Measurements from ENCODE around the gene TANK. TPM values are rescaled to one million over a fixed set of nuclear protein-coding genes. Genes with fewer than 3 reads are reported as not detected.

TANK gene
- total RNA-seq, 1 experiment from 2014 or later = 35.9 TPM

- DNase-seq (ENCODE audit: low spot score) = peak; percentile 63
- ChIA-PET POLR2A (ENCODE audit: low non-redundant PET) (no interaction called here), CTCF (interaction anchor here (1.0 kb wide), 1 partner anchor 50 kb away, joined by 3 read pairs; no protein-coding TSS in a partner anchor)
- Histone ChIP-seq H3K4me1 (ENCODE audit: insufficient read depth, low read length, poor library complexity, severe bottlenecking) (peaks cover 6% of the 10 kb centered on the region), H3K4me3 (ENCODE audit: low read depth, low read length, poor library complexity, severe bottlenecking) (no peak overlapping the region), H3K27me3 (replicated peaks; ENCODE audit: insufficient read depth, low read depth, low read length, poor library complexity) (no peaks in the 10 kb centered on the region), H3K27ac (ENCODE audit: low read depth, low read length, poor library complexity, severe bottlenecking) (no peak overlapping the region), H3K36me3 (ENCODE audit: insufficient read depth, low read length, poor library complexity, severe bottlenecking) (no peaks in the 10 kb centered on the region), H3K9me3 (ENCODE audit: low read depth, low read length, poor library complexity, severe bottlenecking) (no peaks in the 10 kb centered on the region)
- BruUV-seq (replicated peaks) = no TSS peak
- intact Hi-C loops (cut with micrococcal nuclease; ENCODE audit: unreplicated experiment) = loop anchor here (1.0 to 10.0 kb wide), 3 partner anchors 50 to 902 kb away; no protein-coding TSS in a partner anchor
- TF ChIP-seq CTCF (conservative IDR thresholded peaks at IDR 0.05; ENCODE audit: low read depth, low read length) (peak; percentile 78), EZH2 (IDR thresholded peaks at IDR 0.05; ENCODE audit: borderline replicate concordance, low read depth, low read length, poor library complexity, severe bottlenecking) (no peak)
These were observed 63.0 kb downstream of the TANK start for GRCh38 chr2:161223139-161223732.

GRCh38 chr2:161228511-161229240, 68.4 kb downstream of the TANK start:
- Histone ChIP-seq H3K9me3 (ENCODE audit: low read depth, low read length, poor library complexity, severe bottlenecking) (no peaks in the 10 kb centered on the region), H3K4me1 (ENCODE audit: insufficient read depth, low read length, poor library complexity, severe bottlenecking) (peaks cover under 1% of the 10 kb centered on the region), H3K36me3 (ENCODE audit: insufficient read depth, low read length, poor library complexity, severe bottlenecking) (no peaks in the 10 kb centered on the region), H3K4me3 (ENCODE audit: low read depth, low read length, poor library complexity, severe bottlenecking) (no peak overlapping the region), H3K27ac (ENCODE audit: low read depth, low read length, poor library complexity, severe bottlenecking) (no peak overlapping the region), H3K27me3 (replicated peaks; ENCODE audit: insufficient read depth, low read depth, low read length, poor library complexity) (no peaks in the 10 kb centered on the region)
- BruUV-seq (replicated peaks) = no TSS peak
- CTCF ChIA-PET = no interaction called here
- intact Hi-C loops (cut with micrococcal nuclease; ENCODE audit: unreplicated experiment) = loop anchor here (10.0 kb wide), 1 partner anchor 896 kb away; no protein-coding TSS in a partner anchor
- POLR2A ChIA-PET (ENCODE audit: low non-redundant PET) = no interaction called here
- TF ChIP-seq EZH2 (IDR thresholded peaks at IDR 0.05; ENCODE audit: borderline replicate concordance, low read depth, low read length, poor library complexity, severe bottlenecking) (no peak), CTCF (conservative IDR thresholded peaks at IDR 0.05; ENCODE audit: low read depth, low read length) (no peak)
- DNase-seq (ENCODE audit: low spot score) = no peak

- BruUV-seq (replicated peaks) = no TSS peak
These were observed 70.7 kb downstream of the TANK start for GRCh38 chr2:161230959-161231358.

More at GRCh38 chr2:161230959-161231358, 70.7 kb downstream of the TANK start:
- H3K4me1 ChIP-seq (ENCODE audit: insufficient read depth, low read length, poor library complexity, severe bottlenecking) = no peaks in the 10 kb centered on the region
- no peaks in the 10 kb centered on the region for H3K27me3 ChIP-seq (replicated peaks; ENCODE audit: insufficient read depth, low read depth, low read length, poor library complexity)
- H3K27ac ChIP-seq (ENCODE audit: low read depth, low read length, poor library complexity, severe bottlenecking) = no peak overlapping the region
- no peaks in the 10 kb centered on the region for H3K9me3 ChIP-seq (ENCODE audit: low read depth, low read length, poor library complexity, severe bottlenecking)
- no peak for DNase-seq (ENCODE audit: low spot score)
- intact Hi-C loops (cut with micrococcal nuclease; ENCODE audit: unreplicated experiment) = loop anchor here (5.0 kb wide), 1 partner anchor 326 kb away; no protein-coding TSS in a partner anchor
- TF ChIP-seq CTCF (conservative IDR thresholded peaks at IDR 0.05; ENCODE audit: low read depth, low read length) (no peak), EZH2 (IDR thresholded peaks at IDR 0.05; ENCODE audit: borderline replicate concordance, low read depth, low read length, poor library complexity, severe bottlenecking) (no peak)
- POLR2A ChIA-PET (ENCODE audit: low non-redundant PET) = no interaction called here
- CTCF ChIA-PET = no interaction called here
- no peak overlapping the region for H3K4me3 ChIP-seq (ENCODE audit: low read depth, low read length, poor library complexity, severe bottlenecking)
- no peaks in the 10 kb centered on the region for H3K36me3 ChIP-seq (ENCODE audit: insufficient read depth, low read length, poor library complexity, severe bottlenecking)
